NCI-H146 (cell line): ENCODE measurements around the gene PRM1.
A peak's percentile ranks its signal among the peaks of the same experiment; 100 is the strongest.

Experiments used
- DNase-seq: peaks from one replicate; lab custom pipeline; 2025; lab: John Stamatoyannopoulos, UW

Gene PRM1

GRCh38 chr16:11253995-11254912 lies 26.9 kb downstream of the PRM1 start:
- DNase-seq = no peak

GRCh38 chr16:11253009-11253994 lies 27.8 kb downstream of the PRM1 start:
- no peak for DNase-seq

- DNase-seq = no peak
Measured at GRCh38 chr16:11252482-11252931, 28.6 kb downstream of the PRM1 start.

- DNase-seq = no peak
Measured at GRCh38 chr16:11251525-11252481, 29.3 kb downstream of the PRM1 start.

GRCh38 chr16:11250786-11251524 lies 30.2 kb downstream of the PRM1 start:
- no peak for DNase-seq

GRCh38 chr16:11250091-11250785 lies 30.9 kb downstream of the PRM1 start:
- peak; percentile 42 for DNase-seq

- DNase-seq = no peak
Measured at GRCh38 chr16:11249233-11250061, 31.7 kb downstream of the PRM1 start.

GRCh38 chr16:11248133-11248532 lies 33.0 kb downstream of the PRM1 start:
- no peak for DNase-seq

GRCh38 chr16:11245988-11246387 lies 35.1 kb downstream of the PRM1 start:
- DNase-seq = no peak

- no peak for DNase-seq
Measured at GRCh38 chr16:11245222-11245737, 35.9 kb downstream of the PRM1 start.

GRCh38 chr16:11242658-11243057 lies 38.5 kb downstream of the PRM1 start:
- no peak for DNase-seq

- DNase-seq = no peak
Measured at GRCh38 chr16:11241480-11242204, 39.5 kb downstream of the PRM1 start.

GRCh38 chr16:11240636-11241473 lies 40.3 kb downstream of the PRM1 start:
- no peak for DNase-seq

GRCh38 chr16:11239644-11240632 lies 41.2 kb downstream of the PRM1 start:
- DNase-seq = no peak

GRCh38 chr16:11238272-11239202 lies 42.6 kb downstream of the PRM1 start:
- DNase-seq = no peak
